ENCODE data around the gene MED13L. TPM values are rescaled to one million over a fixed set of nuclear protein-coding genes. Genes with fewer than 3 reads are reported as not detected.

Gene MED13L
- total and polyA plus RNA-seq, 9 donors: 47.8 to 198 (median 156) TPM

GRCh38 chr12:116143909-116144308 is 133.6 kb downstream of the MED13L start:
- no peaks in the 10 kb centered on the region for H3K27me3 ChIP-seq
- no peak overlapping the region for H3K4me3 ChIP-seq
- H3K27ac ChIP-seq: no peak overlapping the region
- TF ChIP-seq EP300 (IDR thresholded peaks at IDR 0.05) (no peak), CTCF (IDR thresholded peaks at IDR 0.05) (no peak), POLR2A (IDR thresholded peaks at IDR 0.05) (no peak)
- 21 to 27% (median 22%) methylated on average over 1 of the region's 1 CpG for WGBS, 3 donors
- H3K36me3 ChIP-seq: no peaks in the 10 kb centered on the region
- peaks cover 9% of the 10 kb centered on the region for H3K4me1 ChIP-seq (ENCODE audit: insufficient read depth)
- intact Hi-C loops (cut with DNase I): no loop called here
- no peak for DNase-seq
- H3K9me3 ChIP-seq: no peaks in the 10 kb centered on the region

GRCh38 chr12:116142936-116143898 is 134.3 kb downstream of the MED13L start:
- no peak for TF ChIP-seq EP300 (IDR thresholded peaks at IDR 0.05)
- TF ChIP-seq POLR2A (IDR thresholded peaks at IDR 0.05): no peak
- TF ChIP-seq CTCF (IDR thresholded peaks at IDR 0.05): no peak
- Histone ChIP-seq H3K4me1 (ENCODE audit: insufficient read depth) (peaks cover 11% of the 10 kb centered on the region), H3K9me3 (no peaks in the 10 kb centered on the region), H3K4me3 (no peak overlapping the region), H3K36me3 (no peaks in the 10 kb centered on the region), H3K27ac (no peak overlapping the region), H3K27me3 (no peaks in the 10 kb centered on the region)
- no peak for DNase-seq
- intact Hi-C loops (cut with DNase I): no loop called here
- WGBS, 3 donors: 42 to 53% (median 48%) methylated on average over 9 of the region's 9 CpGs

- TF ChIP-seq CTCF (IDR thresholded peaks at IDR 0.05) (no peak), EP300 (IDR thresholded peaks at IDR 0.05) (no peak), POLR2A (IDR thresholded peaks at IDR 0.05) (no peak)
- 92 to 95% (median 95%) methylated on average over 2 of the region's 2 CpGs for WGBS, 3 donors
- Histone ChIP-seq H3K27me3 (no peaks in the 10 kb centered on the region), H3K27ac (no peak overlapping the region), H3K36me3 (no peaks in the 10 kb centered on the region), H3K4me1 (ENCODE audit: insufficient read depth) (peaks cover 12% of the 10 kb centered on the region), H3K9me3 (no peaks in the 10 kb centered on the region), H3K4me3 (no peak overlapping the region)
- intact Hi-C loops (cut with DNase I): no loop called here
- DNase-seq: no peak
These were observed 135.7 kb downstream of the MED13L start for GRCh38 chr12:116141833-116142162.

- no peak overlapping the region for H3K27ac ChIP-seq
- DNase-seq: no peak
- H3K36me3 ChIP-seq: no peaks in the 10 kb centered on the region
- no peak overlapping the region for H3K4me3 ChIP-seq
- intact Hi-C loops (cut with DNase I): no loop called here
- no peaks in the 10 kb centered on the region for H3K27me3 ChIP-seq
- no peaks in the 10 kb centered on the region for H3K9me3 ChIP-seq
- TF ChIP-seq EP300 (IDR thresholded peaks at IDR 0.05) (no peak), CTCF (IDR thresholded peaks at IDR 0.05) (no peak), POLR2A (IDR thresholded peaks at IDR 0.05) (no peak)
- 80 to 89% (median 86%) methylated on average over 4 of the region's 4 CpGs for WGBS, 3 donors
- peaks cover 12% of the 10 kb centered on the region for H3K4me1 ChIP-seq (ENCODE audit: insufficient read depth)
These were observed 136.2 kb downstream of the MED13L start for GRCh38 chr12:116141110-116141832.
